NT2/D1 (cell line): ENCODE data around the gene HS6ST3.

Experiments
- SUZ12 ChIP-seq: IDR thresholded peaks from 2 replicates; pipeline ENCODE4 v1.6.1; 2011; ENCODE audit not compliant: insufficient read length, insufficient read depth; ENCODE audit errors: extremely low read depth
- YY1 ChIP-seq: IDR thresholded peaks from 2 replicates; pipeline ENCODE4 v1.6.1; 2011; ENCODE audit not compliant: insufficient read length, insufficient read depth
- ZNF274 ChIP-seq: IDR thresholded peaks from 2 replicates; pipeline ENCODE4 v1.6.1; 2011; ENCODE audit warnings: mild to moderate bottlenecking, low read depth, low read length

DNA sequence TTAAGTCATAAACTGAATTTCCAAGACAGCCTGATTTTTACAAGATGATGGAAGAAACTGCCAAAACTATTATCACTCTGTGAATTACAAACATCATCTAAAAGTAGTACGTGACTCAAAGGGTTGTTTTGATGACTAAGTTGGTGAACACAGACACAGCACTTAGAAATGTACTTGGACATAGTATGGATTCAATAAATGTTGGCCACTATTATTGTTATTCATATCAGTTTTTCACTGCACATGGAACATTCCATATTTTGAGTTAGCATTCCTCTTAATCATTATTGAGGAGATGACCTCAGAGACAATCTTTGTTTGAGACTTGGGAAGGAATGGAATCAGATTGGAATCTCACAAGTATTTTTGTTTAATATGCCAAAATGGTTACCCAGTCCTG, 731.5 kb downstream of the HS6ST3 start:
- TF ChIP-seq ZNF274 (no peak), YY1 (no peak), SUZ12 (no peak)
